ENCODE results near the gene TACR1.
"Not testable (repeated sequence)": the region's sequence is repeated elsewhere in the genome, so short reads cannot be mapped to it uniquely, and the experiment has no call there.

TACR1 gene

DNA sequence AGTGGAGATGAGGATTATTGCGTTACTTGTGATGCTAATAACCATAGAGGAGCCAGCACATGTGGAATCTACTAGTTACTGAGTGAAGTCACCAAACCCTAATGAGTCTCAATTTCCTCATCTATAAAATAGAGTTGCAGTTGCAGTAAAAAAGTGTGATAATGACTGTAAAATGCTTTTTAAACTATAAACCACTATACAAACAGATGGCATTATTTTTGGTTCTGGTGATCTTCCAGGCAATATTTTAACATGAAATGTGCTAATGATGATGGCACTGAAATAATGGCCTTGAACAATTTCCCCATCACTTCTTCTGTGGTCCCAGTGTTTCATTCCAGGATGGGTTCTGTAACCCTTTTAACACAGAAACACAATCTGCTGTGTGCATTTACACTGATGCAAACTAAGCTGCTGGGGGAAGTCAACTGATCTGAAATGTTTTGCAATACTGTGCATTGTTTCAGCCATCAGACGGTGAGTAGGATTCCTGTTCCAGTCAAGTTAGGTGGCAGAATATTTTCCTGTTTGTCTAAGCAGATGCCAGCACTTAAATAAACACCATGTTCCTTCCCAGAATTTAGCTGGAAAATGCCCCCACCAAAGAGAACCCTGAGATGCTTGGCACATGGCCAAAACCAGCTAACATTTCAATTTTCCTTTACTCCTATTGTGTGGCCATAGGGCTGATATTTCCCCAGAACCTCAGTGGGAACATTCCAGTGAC, 52.6 kb downstream of the TACR1 start:
- Mint-ChIP-seq H3K4me3 (no peak overlapping the region), H3K27me3 (ENCODE audit: low read depth, poor library complexity) (peaks cover 7% of the 10 kb centered on the region), H3K36me3 (ENCODE audit: low read depth) (peaks cover 4% of the 10 kb centered on the region), H3K4me1 (peaks cover 3% of the 10 kb centered on the region), H3K9me3 (peaks cover 23% of the 10 kb centered on the region), H3K27ac (no peak overlapping the region)
- DNase-seq: no peak
- TF ChIP-seq, protein P1, sequence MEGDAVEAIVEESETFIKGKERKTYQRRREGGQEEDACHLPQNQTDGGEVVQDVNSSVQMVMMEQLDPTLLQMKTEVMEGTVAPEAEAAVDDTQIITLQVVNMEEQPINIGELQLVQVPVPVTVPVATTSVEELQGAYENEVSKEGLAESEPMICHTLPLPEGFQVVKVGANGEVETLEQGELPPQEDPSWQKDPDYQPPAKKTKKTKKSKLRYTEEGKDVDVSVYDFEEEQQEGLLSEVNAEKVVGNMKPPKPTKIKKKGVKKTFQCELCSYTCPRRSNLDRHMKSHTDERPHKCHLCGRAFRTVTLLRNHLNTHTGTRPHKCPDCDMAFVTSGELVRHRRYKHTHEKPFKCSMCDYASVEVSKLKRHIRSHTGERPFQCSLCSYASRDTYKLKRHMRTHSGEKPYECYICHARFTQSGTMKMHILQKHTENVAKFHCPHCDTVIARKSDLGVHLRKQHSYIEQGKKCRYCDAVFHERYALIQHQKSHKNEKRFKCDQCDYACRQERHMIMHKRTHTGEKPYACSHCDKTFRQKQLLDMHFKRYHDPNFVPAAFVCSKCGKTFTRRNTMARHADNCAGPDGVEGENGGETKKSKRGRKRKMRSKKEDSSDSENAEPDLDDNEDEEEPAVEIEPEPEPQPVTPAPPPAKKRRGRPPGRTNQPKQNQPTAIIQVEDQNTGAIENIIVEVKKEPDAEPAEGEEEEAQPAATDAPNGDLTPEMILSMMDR (IDR thresholded peaks at IDR 0.05): no peak

DNA sequence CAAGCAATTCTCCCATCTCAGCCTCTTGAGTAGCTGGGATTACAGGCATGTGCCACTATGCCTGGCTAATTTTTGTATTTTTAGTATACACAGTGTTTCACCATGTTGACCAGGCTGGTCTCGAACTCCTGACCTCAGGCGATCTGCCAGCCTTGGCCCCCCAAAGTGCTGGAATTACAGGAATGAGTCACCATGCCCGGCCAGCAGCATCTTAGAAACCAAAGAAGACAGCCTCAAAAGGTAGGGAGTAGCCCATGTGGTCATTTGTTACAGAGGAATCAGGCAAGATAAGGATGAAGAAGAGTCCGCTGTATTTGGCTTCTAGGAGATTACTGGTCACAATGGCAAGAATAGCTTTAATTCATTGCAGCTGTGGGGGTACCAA, 53.1 kb downstream of the TACR1 start:
- H3K4me1 Mint-ChIP-seq; H3K36me3 Mint-ChIP-seq (ENCODE audit: low read depth); DNase-seq; H3K4me3 Mint-ChIP-seq; H3K27me3 Mint-ChIP-seq (ENCODE audit: low read depth, poor library complexity); H3K27ac Mint-ChIP-seq: not testable (repeated sequence)
- H3K9me3 Mint-ChIP-seq: peaks cover 23% of the 10 kb centered on the region

DNA sequence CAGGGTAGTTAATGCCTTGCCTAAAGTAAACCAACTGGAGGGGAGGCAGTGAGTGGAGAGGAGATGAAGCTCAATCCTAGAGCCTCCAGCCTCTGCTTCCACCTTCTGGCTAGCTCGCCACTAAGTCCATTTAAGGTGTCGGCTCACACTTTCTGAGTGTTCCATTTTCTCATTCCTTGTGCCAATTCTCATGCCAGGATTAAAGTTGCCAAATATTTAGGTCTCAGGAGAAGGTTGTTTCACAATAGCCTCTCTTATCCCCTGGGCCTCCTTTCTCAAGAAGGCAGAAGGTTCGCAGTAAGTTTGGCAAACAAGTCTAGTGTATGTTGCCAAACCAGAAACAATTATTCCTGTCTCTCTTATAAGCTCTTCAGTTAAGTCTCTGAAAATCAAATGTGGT, 57.2 kb downstream of the TACR1 start:
- H3K27me3 Mint-ChIP-seq (ENCODE audit: low read depth, poor library complexity): peaks cover 13% of the 10 kb centered on the region
- TF ChIP-seq, protein P1 (IDR thresholded peaks at IDR 0.05): no peak

DNA sequence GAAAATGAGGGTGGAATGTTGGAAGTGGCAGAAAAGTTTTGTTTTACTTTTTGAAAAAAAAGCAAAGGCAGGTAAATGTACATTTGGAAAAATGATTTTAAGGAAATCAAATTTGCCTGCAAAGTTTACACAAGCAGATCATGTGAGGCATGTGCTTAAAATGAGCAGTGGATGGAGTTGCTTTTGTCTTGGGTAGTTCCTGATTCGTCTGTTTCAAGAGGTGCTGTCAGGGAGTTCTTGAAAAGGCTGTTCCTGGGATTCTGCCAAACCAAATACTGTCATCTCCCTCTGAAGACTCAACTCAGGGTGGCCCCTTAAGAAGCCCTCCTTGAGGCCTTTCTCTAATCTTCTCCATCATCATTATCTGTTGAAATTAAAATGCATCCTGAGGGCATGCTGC, 59.0 kb downstream of the TACR1 start:
- no peaks in the 10 kb centered on the region for H3K9me3 Mint-ChIP-seq
- no peak overlapping the region for H3K4me3 Mint-ChIP-seq
- peaks cover 26% of the 10 kb centered on the region for H3K4me1 Mint-ChIP-seq
- H3K36me3 Mint-ChIP-seq (ENCODE audit: low read depth): no peaks in the 10 kb centered on the region
- peaks cover 13% of the 10 kb centered on the region for H3K27me3 Mint-ChIP-seq (ENCODE audit: low read depth, poor library complexity)
- TF ChIP-seq, protein P1 (IDR thresholded peaks at IDR 0.05): no peak
- no peak overlapping the region for H3K27ac Mint-ChIP-seq
- no peak for DNase-seq

More for the DNA sequence above, 57.2 kb downstream of the TACR1 start:
- H3K4me3 Mint-ChIP-seq: no peak overlapping the region
- no peaks in the 10 kb centered on the region for H3K9me3 Mint-ChIP-seq
- H3K4me1 Mint-ChIP-seq: peaks cover 9% of the 10 kb centered on the region
- no peak for DNase-seq
- no peaks in the 10 kb centered on the region for H3K36me3 Mint-ChIP-seq (ENCODE audit: low read depth)
- H3K27ac Mint-ChIP-seq: no peak overlapping the region

DNA sequence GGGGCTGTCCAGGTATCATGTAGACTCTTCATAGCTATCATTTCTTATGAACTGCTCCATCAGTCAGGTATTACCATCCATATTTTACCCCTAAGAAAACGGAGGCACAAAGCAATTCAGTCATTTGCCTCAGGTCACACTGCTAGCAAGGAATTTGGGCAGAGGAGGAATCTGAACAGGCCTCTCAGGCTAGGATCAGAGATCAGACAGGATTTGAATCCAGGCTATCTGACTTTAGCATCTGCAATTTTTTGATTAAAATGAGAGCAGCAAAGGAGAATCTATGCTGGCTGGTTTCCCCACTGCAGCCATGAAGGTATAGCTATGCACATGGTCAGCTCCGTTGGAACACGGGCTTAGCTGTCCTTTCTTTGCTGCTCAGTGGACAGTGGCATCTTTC, 60.1 kb downstream of the TACR1 start:
- no peak for DNase-seq
- H3K9me3 Mint-ChIP-seq: no peaks in the 10 kb centered on the region
- H3K4me1 Mint-ChIP-seq: peaks cover 37% of the 10 kb centered on the region
- H3K27ac Mint-ChIP-seq: no peak overlapping the region
- no peak overlapping the region for H3K4me3 Mint-ChIP-seq
- peaks cover 13% of the 10 kb centered on the region for H3K27me3 Mint-ChIP-seq (ENCODE audit: low read depth, poor library complexity)
- H3K36me3 Mint-ChIP-seq (ENCODE audit: low read depth): no peaks in the 10 kb centered on the region
- TF ChIP-seq, protein P1 (IDR thresholded peaks at IDR 0.05): no peak

DNA sequence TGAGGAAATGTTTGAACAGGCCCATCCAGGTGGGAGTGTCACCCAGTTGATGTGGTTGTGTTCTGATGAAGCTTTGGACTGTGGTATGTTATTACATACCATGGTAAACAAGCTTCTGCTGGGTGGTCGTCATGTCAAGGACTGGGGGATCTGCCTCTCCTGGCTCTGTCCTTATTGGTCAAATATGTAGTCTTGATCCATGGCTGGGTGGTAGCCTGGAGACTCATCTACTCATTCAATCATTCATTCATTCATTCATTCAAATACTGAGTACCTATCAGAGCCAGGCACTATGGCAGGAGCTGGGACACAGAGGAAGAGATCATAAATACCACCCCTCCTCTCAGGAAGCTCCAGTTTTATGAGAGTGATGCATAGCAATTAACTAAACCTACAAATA, 60.8 kb downstream of the TACR1 start:
- Mint-ChIP-seq H3K27me3 (ENCODE audit: low read depth, poor library complexity) (peaks cover 10% of the 10 kb centered on the region), H3K36me3 (ENCODE audit: low read depth) (no peaks in the 10 kb centered on the region), H3K9me3 (no peaks in the 10 kb centered on the region), H3K27ac (no peak overlapping the region), H3K4me3 (no peak overlapping the region), H3K4me1 (peaks cover 44% of the 10 kb centered on the region)
- DNase-seq: no peak
- TF ChIP-seq, protein P1 (IDR thresholded peaks at IDR 0.05): no peak
